HepG2 (cell line): ENCODE data around the gene SULT2B1. TPM values are rescaled to one million over a fixed set of nuclear protein-coding genes. Genes with fewer than 3 reads are reported as not detected.

Source experiments
- CHD2 ChIP-seq: IDR thresholded peaks from 2 replicates; pipeline ENCODE4 v1.6.1; 2011; ENCODE audit warnings: low read depth, low read length, improper control_type of control experiment
- IKZF5 ChIP-seq: IDR thresholded peaks from 2 replicates; pipeline ENCODE4 v1.6.1; 2018; ENCODE audit warnings: missing genetic modification reagents, mild to moderate bottlenecking, missing compliant biosample characterization
- MAFG ChIP-seq: sonication (generic); formaldehyde crosslinking; IDR thresholded peaks from 2 replicates; pipeline ENCODE4 v1.5.1; 2020; ENCODE audit warnings: mild to moderate bottlenecking, missing genetic modification reagents
- NCOR1 ChIP-seq: fragments of 200-600 bp; sonication (generic); IDR thresholded peaks from 2 replicates; pipeline ENCODE4 v1.7.0; 2017; ENCODE audit warnings: antibody characterized with exemption, low read length, borderline replicate concordance
- NFE2L2 ChIP-seq: fragments of 150-350 bp; IDR thresholded peaks from 2 replicates; pipeline ENCODE4 v1.6.1; 2014; ENCODE audit warnings: low read length
- RARA ChIP-seq: IDR thresholded peaks from 2 replicates; pipeline ENCODE4 v1.6.1; 2016; ENCODE audit warnings: missing genetic modification reagents, missing compliant biosample characterization
- REPIN1 ChIP-seq: sonication (generic); formaldehyde crosslinking; IDR thresholded peaks from 2 replicates; pipeline ENCODE4 v1.8.0; 2022; ENCODE audit warnings: missing genetic modification reagents, low read depth, mild to moderate bottlenecking, borderline replicate concordance
- SMC3 ChIP-seq: IDR thresholded peaks from 2 replicates; pipeline ENCODE4 v1.6.1; 2011; ENCODE audit warnings: low read length, improper control_type of control experiment
- SRY ChIP-seq: sonication (generic); formaldehyde crosslinking; IDR thresholded peaks from 2 replicates; pipeline ENCODE4 v1.8.0; 2022; ENCODE audit warnings: mild to moderate bottlenecking, missing genetic modification reagents
- ZFP36L1 ChIP-seq: sonication (generic); formaldehyde crosslinking; IDR thresholded peaks from 2 replicates; pipeline ENCODE4 v1.8.0; 2022; ENCODE audit warnings: mild to moderate bottlenecking, missing genetic modification reagents, moderate library complexity
- ZNF232 ChIP-seq: sonication (generic); formaldehyde crosslinking; IDR thresholded peaks from 2 replicates; pipeline ENCODE4 v1.4.0; 2020; ENCODE audit warnings: missing genetic modification reagents, borderline replicate concordance
- ZNF263 ChIP-seq: sonication (generic); formaldehyde crosslinking; IDR thresholded peaks from 2 replicates; pipeline ENCODE4 v1.4.0; 2020; ENCODE audit warnings: missing genetic modification reagents
- ZNF354B ChIP-seq: sonication (generic); formaldehyde crosslinking; IDR thresholded peaks from 2 replicates; pipeline ENCODE4 v1.8.0; 2022; ENCODE audit warnings: mild to moderate bottlenecking, missing genetic modification reagents
- ZNF605 ChIP-seq: sonication (generic); formaldehyde crosslinking; IDR thresholded peaks from 2 replicates; pipeline ENCODE4 v1.8.0; 2022; ENCODE audit warnings: mild to moderate bottlenecking, missing genetic modification reagents
- ZNF614 ChIP-seq: IDR thresholded peaks from 2 replicates; pipeline ENCODE4 v1.6.1; 2018; ENCODE audit warnings: missing biosample characterization, missing genetic modification reagents, inconsistent platforms, borderline replicate concordance
- polyA plus RNA-seq, 8 experiments: library from polyadenylated mRNA; depleted of rRNA in 3 of 8; stranded (reverse) in 7 of 8; unstranded in 1 of 8; fragments of >200 nt; fragmentation: Illumina TruSeq in 4 of 8; extraction: Trizol in 4 of 8; gene quantifications; 2 replicates each; pipeline versions ENCODE4 v1.2.1 to v1.2.3, GENCODE V29; 2011 to 2016; ENCODE audit warnings: low read depth in 4 of 8, missing spikeins in 1 of 8, mixed read lengths in 1 of 8; ENCODE audit not compliant: insufficient read depth in 1 of 8
- total RNA-seq, 5 experiments: library from RNA; depleted of rRNA; stranded (reverse); fragments of >200 nt; fragmentation: Illumina TruSeq; extraction: Trizol; gene quantifications; 2 replicates each; pipeline ENCODE4 v1.2.3, GENCODE V29; 2016; ENCODE audit warnings: low read depth in 1 of 5
- TF ChIP-seq, protein P1 (sequence below): sonication (generic); formaldehyde crosslinking; IDR thresholded peaks from 2 replicates; pipeline ENCODE4 v1.4.0; 2020; ENCODE audit warnings: mild to moderate bottlenecking, low read depth, missing genetic modification reagents
- TF ChIP-seq, protein P2 (sequence below): sonication (generic); formaldehyde crosslinking; IDR thresholded peaks from 2 replicates; pipeline ENCODE4 v1.5.1; 2020; ENCODE audit warnings: missing genetic modification reagents, mild to moderate bottlenecking, borderline replicate concordance
- TF ChIP-seq, protein P3 (sequence below), 2 experiments: sonication (generic) in 1 of 2; formaldehyde crosslinking in 1 of 2; IDR thresholded peaks; 2 replicates each; pipeline versions ENCODE4 v1.6.1 to v1.9.0; 2014 to 2022; ENCODE audit warnings: antibody characterized with exemption in 1 of 2, borderline replicate concordance in 1 of 2, inconsistent platforms in 1 of 2, low read depth in 1 of 2, missing genetic modification reagents in 1 of 2

The SULT2B1 gene
- total and polyA plus RNA-seq, 2 of the 13 experiments (the other 11 are each of a cell fraction or from before 2014, with no cell fraction given), result 0.13 TPM; not detected in 1

DNA sequence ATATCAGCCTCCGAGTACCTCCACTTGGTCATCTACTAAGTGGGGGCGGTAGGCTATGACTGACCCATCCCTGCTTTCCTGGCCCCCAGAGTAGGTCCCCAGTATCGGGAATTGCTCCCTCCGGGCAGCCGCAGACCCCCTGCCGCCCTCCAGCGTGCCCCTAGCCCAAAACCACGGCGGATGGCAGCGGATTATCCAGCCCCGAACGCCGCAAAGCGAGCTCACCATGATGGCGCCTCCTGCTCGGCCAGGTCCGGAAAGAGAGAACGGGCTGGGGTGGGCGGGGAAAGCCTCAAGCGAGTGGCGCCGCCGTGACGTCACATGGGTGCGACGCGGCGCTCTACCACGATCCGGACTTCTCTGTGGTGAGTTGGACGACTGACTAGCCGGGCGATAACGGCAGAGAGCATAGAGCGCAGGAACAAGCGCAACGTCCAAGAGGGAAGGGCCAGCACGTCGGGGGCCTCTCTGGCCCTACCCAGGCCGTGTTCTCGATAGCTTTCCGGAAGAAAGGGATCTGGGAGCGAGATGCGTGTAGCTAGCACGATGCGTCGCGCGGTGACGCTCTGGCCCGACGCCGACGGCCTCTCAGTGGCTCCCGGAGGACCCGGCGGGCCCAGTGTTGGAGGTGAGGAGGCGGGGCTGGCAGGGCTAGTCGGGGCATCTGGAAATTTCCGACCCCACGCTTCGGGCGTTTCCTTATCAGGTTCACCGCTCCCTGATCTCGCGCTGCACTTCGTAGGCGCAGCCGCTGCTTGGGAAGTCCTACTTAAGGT is 67.1 kb downstream of the SULT2B1 start, which contains the start of the genes RPL18 and SPHK2 (continued):
- no peak for TF ChIP-seq SMC3
- TF ChIP-seq ZFP36L1 (CRISPR knock-in tag), result 0 out of 2 replicates have a peak, but pooled peaks have one; percentile 55
- peak; percentile 27; the same call in 1 of the 2 replicates for TF ChIP-seq NCOR1
- TF ChIP-seq ZNF614 (CRISPR knock-in tag), result peak; percentile 85
- TF ChIP-seq REPIN1 (CRISPR knock-in tag), result peak; percentile 87
- TF ChIP-seq, protein P1, sequence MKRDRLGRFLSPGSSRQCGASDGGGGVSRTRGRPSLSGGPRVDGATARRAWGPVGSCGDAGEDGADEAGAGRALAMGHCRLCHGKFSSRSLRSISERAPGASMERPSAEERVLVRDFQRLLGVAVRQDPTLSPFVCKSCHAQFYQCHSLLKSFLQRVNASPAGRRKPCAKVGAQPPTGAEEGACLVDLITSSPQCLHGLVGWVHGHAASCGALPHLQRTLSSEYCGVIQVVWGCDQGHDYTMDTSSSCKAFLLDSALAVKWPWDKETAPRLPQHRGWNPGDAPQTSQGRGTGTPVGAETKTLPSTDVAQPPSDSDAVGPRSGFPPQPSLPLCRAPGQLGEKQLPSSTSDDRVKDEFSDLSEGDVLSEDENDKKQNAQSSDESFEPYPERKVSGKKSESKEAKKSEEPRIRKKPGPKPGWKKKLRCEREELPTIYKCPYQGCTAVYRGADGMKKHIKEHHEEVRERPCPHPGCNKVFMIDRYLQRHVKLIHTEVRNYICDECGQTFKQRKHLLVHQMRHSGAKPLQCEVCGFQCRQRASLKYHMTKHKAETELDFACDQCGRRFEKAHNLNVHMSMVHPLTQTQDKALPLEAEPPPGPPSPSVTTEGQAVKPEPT (CRISPR knock-in tag), result peak; percentile 30; the same call in 1 of the 2 replicates
- peak; percentile 66 for TF ChIP-seq ZNF263
- peak; percentile 58 for TF ChIP-seq RARA (CRISPR knock-in tag)
- TF ChIP-seq CHD2, result peak; percentile 51; the same call in 1 of the 2 replicates
- no peak for TF ChIP-seq ZNF354B (CRISPR knock-in tag)
- TF ChIP-seq, protein P2, sequence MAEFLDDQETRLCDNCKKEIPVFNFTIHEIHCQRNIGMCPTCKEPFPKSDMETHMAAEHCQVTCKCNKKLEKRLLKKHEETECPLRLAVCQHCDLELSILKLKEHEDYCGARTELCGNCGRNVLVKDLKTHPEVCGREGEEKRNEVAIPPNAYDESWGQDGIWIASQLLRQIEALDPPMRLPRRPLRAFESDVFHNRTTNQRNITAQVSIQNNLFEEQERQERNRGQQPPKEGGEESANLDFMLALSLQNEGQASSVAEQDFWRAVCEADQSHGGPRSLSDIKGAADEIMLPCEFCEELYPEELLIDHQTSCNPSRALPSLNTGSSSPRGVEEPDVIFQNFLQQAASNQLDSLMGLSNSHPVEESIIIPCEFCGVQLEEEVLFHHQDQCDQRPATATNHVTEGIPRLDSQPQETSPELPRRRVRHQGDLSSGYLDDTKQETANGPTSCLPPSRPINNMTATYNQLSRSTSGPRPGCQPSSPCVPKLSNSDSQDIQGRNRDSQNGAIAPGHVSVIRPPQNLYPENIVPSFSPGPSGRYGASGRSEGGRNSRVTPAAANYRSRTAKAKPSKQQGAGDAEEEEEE, result 0 out of 2 replicates have a peak, but pooled peaks have one; percentile 49
- TF ChIP-seq MAFG (CRISPR knock-in tag), result no peak
- TF ChIP-seq SRY, result peak; percentile 84
- TF ChIP-seq ZNF605, result no peak; the same call in 1 of the 2 replicates
- TF ChIP-seq, protein P3, sequence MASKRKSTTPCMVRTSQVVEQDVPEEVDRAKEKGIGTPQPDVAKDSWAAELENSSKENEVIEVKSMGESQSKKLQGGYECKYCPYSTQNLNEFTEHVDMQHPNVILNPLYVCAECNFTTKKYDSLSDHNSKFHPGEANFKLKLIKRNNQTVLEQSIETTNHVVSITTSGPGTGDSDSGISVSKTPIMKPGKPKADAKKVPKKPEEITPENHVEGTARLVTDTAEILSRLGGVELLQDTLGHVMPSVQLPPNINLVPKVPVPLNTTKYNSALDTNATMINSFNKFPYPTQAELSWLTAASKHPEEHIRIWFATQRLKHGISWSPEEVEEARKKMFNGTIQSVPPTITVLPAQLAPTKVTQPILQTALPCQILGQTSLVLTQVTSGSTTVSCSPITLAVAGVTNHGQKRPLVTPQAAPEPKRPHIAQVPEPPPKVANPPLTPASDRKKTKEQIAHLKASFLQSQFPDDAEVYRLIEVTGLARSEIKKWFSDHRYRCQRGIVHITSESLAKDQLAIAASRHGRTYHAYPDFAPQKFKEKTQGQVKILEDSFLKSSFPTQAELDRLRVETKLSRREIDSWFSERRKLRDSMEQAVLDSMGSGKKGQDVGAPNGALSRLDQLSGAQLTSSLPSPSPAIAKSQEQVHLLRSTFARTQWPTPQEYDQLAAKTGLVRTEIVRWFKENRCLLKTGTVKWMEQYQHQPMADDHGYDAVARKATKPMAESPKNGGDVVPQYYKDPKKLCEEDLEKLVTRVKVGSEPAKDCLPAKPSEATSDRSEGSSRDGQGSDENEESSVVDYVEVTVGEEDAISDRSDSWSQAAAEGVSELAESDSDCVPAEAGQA (IDR thresholded peaks at IDR 0.05; ENCODE audit: low read depth), result peak; percentile 88
- TF ChIP-seq, protein P3 (CRISPR knock-in tag; IDR thresholded peaks at IDR 0.05; ENCODE audit: borderline replicate concordance), result no peak
- TF ChIP-seq NFE2L2, result no peak
- peak; percentile 99 for TF ChIP-seq IKZF5 (CRISPR knock-in tag)
- TF ChIP-seq ZNF232 (CRISPR knock-in tag), result peak; percentile 16; the same call in 1 of the 2 replicates
